HS-5 (cell line): ENCODE results near the gene PDZD2.
A peak's percentile ranks its signal among the peaks of the same experiment; 100 is the strongest.

Experiments used
- DNase-seq: peaks from one replicate; pipeline ENCODE4 v3.0.0-alpha.2; 2012; ENCODE audit warnings: low read depth

Gene PDZD2

DNA sequence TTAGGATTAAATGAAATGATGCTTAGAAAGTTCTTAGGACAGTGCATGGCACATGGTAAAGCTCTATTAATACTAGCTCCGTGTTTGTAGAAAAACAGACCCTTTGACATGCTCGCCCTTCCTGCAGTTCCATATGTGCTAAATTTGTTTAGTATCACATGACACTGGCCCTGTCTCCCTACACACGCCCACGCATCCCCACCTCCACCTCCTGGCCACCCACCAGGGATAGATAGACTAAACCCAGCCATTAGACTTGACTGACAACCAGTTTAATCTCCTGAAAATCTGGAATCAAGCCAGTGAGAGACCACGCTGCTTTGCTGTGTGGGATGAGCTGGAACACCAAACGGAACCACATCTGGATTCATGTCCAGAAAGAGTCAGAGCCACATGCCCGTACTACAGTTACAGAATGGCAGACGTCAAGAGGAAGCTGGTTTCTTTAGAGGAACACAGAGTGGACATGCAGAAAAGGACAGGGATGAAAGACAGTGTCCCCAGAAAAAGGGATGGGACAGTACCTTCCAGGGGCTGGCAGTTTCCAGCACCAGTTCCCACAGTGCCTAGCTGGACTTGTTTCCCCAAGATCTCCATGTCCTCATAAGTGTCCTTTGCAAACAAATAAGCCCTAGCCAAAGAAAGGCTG lies 186.1 kb downstream of the PDZD2 start:
- no peak for DNase-seq

DNA sequence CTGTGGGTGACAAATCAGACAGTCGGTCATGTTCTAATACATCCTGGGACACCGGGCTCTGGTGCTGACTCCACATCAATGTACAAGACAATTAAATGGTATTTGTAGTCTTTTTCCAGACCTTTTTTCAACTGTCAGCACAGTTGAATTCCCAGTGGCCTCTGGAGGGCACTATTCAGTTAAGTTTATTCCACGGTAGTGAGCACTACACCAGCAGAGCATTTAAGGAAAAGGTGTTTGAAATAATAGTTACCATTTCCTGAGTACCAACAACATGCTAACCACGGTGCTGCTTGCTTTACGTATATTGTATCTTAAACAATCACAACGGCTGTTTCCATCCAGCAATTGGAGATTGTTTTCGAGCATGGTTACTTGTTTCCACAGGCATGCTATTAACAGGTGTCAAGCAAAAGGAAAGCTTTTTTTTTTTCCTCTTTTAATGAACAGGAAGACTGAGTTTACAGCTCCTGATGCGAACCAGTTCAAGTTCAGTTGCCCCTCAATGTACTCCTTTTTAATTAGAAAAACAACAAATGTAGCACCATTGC lies 186.7 kb downstream of the PDZD2 start:
- DNase-seq = peak; percentile 50

DNA sequence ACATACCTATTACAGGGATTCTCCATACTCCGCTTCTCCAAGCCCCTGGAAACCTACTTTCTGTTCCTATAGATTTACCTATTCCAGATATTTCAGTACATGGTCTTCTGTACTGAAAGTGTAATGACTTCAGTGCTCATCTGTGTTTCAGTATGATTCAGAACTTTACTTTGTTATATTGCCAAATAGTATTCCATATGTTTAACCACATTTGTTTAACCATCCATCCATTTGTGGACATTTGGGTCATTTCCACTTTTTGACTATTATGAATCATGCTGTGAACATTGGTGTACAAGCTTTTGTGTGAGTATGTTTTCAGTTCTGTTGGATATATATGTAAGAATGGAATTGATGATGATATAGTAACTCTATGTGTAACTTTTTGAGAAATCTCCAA lies 188.9 kb downstream of the PDZD2 start:
- peak; percentile 95 for DNase-seq

DNA sequence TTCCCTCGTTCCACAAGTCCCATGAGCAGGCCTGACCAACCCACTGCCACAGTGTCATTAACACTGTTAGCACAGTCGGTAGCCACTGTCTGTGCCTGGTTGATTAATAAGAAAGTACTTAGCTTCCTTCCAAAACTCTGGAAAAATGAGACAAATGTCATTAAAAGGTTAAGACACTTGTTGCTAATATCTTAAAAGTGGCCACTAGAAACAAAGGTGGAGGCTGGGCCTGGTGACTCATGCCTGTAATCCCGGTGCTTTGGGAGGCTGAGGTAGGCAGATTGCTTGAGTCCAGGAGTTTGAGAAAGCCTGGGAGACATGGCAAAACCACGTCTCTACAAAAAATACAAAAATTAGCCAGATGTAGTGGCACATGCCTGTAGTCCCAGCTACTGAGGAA lies 194.0 kb downstream of the PDZD2 start:
- no peak for DNase-seq

DNA sequence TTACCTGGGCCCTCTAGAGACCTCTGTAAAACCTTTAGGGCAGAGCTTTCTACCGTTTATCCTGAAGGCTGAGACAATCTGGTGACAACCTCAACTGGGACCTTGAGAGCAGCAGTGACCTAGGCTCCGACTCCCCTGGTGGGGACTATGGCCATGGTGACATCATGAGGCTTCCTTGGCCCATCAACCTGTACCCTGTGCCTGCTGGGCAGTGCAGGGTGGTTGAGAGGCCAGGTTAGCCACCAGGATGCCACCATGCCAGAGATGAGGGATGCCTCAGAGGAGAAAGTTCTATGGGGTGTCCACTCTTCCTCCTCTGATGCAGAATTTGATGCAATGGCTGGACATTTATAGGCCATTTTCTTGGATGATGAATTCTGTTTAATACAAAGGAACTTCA lies 194.8 kb downstream of the PDZD2 start:
- DNase-seq = no peak

DNA sequence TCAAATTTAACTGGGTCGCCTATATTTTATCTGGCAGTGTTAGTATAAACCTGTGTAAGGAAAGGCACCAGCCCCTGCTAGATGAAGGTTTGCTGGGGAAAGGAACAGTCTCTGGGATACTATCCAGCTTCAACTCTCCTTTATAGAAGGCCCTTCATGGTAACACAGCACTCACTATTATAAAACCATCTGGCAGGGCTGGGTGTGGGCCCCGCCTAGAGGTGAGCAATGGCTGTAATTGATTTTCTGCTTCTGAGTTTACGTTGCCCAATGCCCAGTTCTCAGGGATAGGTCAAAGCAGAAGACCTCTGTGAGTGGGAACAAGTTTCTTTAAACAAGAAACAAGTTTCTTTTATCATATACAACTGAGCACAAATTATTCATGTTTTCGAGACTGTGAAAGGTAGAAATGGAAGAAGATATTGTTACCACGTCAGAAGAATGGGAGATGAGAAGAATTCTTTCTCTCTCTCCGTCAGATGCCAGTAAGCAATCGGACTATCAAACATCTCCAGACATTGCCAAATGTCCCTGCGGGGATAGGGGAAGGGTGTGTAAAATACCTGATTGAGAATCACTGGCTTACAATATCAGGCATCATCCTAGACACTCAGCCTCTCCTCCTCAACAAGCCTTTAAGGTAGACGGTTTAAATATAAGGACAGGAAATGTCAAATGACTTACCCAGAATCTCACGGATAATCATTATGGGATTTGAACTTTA lies 205.9 kb downstream of the PDZD2 start:
- no peak for DNase-seq

DNA sequence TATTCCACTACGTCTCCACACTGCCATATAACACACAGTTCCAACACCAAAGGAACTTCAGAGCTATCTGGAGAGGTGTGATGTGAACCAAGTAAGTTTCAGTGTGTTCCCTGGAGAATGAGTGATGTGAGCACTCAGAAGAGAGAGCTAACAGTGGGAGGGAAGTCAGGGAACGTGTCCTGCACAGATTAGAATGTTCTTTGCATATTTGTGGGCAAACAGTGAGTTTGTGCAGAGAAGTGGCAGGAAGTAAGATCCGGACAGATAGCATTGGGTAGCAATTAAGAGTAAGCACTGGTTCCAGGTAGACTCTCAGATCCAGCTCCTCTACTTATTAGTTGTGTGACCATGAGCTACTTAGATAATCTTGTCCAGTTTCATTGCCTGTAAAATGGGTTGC lies 206.4 kb downstream of the PDZD2 start:
- no peak for DNase-seq

DNA sequence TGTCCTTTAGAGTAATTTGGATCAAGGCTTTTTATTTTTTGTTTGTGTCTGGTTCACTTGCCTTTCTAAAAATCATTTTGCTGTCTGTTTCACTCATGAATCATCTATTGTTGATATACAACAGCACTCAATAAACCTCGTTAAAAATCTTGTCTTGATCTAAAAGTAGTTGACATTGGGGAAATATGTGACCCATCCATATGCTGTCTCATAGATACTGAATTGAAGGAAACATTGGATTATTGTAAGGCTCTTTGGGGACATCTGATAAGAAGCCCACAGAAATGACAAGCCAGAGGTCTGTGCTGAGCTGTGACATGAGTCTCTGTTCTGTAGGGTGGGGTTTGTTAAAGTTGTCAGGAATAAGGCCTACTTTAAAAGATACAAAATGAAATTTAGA lies 208.0 kb downstream of the PDZD2 start:
- DNase-seq = no peak

DNA sequence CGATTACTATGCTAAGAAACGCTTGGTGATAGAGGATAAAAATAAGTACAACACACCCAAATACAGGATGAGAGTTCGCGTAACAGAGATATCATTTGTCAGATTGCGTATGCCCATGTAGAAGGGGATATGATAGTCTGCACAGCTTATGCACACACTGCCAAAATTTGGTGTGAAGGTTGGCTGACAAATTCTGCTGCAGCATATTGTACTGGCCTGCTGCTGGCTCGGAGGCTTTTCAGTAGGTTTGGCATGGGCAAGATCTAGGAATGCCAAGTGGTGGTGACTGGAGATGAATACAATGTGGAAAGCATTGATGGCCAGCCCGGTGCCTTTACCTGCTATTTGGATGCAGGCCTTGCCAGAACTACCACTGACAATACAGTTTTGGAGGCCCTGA lies 208.4 kb downstream of the PDZD2 start:
- DNase-seq = no peak

DNA sequence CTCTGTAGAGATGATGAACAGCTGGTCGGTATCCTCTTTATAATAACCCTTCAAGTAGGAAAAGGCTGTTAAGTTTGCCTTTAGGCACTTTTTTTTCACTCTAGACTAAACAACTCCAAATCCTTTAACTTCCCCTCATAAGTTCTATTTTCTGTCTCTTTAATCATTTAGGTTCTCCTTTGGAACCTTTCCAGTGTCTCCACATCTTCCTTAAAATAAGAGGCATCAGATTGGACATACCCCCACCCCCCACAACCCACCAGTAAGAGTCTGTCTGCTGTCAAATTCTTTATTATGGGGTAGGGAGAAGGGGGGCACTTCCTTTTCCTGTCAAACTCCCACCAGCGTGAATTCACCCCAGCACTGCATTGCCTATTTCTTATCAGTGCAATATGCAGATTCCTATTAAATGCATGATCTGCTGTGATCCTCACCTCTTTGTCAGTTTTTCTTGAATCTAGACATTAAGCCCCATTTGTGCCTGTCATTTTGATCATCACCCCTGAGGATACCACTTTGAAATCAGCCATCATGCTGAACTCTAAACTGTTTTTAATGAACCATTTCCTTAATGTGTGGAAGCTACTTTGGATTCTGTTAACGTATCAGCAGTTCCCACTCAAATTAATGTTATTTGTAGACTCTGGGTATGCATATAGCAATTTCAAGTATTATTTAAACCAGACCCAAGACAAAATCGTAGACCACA lies 212.2 kb downstream of the PDZD2 start:
- no peak for DNase-seq

DNA sequence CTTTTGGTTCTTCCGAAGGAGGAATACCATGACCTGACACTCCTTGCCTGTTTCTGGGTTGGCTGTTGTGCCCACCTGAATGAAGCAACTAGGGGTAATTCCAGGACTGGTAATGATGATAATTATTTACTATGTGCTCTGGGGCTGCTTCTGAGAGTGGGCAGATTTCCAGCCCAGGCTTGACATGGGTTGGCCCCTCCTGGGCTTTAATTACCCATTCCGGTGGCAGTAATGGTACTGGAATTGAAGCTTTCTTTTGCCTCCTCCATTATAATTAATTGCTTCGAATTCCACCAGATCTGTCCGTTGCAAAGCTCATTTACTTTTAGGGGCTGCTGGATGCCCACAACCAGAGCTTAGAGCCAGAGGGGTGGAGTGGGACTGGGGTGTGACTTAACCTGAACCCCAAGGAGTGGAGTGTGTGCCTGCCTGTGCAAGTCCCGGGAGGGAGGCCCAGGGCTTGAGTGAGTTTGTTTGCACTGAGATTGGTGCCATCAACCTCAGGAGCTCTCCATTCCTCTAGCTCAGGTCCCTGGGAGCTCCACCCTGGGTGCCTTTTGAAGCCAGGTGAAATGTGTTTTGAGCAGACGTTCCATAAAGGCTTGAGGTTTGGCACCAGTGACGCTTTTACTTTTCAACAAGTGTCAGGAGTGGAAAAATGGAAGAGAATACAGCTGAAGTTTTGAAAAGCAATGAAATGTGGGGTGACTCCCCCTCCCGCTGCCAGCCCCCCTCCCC lies 214.6 kb downstream of the PDZD2 start:
- DNase-seq = no peak

DNA sequence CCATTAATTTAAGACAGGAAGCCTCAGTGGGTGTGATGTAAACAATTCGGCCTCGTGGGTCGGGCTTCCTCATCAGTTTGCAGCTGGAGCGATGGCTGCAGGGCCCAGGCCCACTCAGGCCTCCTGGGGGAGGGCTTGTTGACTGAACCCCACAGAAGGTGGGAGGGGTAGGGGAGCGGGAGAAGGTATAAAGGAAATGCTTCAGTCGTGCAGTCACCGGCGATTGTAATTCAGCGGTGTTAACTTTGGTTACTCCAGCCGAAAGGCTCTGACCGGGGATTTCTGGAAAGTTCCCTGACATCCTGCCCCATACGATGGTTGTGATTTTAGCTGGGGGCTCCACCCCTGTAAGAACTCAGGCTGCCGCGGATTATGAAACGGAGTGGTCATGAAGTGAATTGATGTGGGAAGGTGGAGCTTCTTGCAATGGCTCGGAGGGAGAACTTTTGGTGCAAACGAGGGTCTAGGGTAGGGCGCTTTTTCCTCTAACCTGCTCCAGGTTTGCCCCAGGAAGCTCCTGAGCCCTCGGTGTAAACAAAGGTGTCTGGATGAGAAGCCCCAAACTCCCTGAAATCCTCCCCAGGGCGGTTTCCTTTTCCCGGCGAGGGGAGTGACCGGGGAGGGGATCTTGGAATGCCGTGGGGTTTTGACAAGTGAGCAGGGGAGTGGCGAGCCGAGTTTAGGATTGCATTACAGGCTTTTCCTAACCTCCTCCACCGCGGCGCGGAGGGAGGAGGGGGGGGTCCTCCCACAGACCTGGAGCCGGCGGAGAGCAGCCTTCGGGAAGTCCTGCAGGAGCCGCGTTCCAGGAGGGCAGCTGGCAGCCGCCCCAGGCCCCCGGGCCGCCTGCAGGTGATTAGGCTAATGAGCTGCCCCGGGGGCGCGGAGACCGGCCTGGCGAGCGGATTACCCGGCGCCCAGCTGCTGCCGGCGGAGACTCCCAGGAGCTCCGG lies 215.5 kb downstream of the PDZD2 start:
- DNase-seq = peak; percentile 50

DNA sequence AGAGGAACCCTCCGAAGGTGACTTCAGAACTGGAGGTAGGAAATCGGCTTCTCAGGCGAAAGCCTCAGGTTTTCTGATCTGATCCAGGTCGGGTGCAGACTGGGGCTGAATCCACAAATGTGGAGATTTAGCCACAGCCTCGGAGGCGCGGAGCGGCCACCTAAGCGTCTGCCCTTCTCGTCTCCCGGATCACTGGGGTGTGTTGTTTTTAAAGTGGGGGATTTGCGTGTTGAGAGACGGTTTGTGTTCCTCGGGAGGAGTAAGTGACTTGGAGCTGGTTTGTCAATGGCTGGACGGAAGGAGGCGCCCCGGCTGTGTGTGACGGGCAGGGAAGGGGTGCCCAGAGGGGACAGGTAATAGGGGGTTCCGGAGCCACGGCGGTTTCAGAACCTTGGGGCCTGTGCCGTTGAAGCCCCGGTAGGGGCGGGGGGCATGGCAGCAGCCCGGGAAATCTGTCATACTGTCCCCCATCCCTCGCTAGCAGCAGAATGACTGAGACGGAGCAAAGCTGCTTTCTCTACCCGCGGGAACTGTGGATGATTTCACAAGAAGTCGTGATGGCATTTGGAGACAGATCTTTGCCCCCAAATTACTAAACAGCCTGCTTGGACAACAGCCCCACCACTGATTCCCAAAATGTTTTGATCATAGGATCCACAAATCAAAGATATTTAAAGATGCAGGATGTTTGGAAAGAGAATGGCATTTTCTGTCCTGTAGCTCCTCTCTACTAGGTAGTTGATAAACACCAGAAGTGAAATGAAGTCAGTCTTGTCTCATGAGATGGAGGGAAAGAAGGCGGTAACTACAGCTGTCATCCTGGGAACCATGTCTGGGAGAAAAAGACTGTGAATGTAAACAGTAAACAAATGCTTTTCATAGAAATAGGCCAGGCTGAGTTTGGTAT lies 216.5 kb downstream of the PDZD2 start:
- DNase-seq = no peak

DNA sequence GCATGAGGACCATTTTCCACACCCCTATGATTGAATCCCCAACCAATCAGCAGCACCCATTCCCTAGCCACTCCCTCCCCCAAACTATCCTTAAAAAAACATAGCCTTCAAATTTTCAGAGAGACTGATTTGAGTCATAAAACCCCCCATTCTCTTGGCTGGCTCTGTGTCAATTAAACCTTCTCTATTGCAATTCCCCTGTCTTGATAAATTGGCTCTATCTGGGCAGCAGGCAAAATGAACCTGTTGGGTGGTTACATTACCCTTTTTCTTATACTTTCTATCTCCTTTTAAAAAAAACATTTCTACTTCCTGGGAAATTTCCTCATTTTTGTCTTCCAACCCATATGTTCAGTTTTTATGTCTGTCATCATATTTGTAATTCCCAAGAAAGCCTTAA lies 220.2 kb downstream of the PDZD2 start:
- DNase-seq = no peak

DNA sequence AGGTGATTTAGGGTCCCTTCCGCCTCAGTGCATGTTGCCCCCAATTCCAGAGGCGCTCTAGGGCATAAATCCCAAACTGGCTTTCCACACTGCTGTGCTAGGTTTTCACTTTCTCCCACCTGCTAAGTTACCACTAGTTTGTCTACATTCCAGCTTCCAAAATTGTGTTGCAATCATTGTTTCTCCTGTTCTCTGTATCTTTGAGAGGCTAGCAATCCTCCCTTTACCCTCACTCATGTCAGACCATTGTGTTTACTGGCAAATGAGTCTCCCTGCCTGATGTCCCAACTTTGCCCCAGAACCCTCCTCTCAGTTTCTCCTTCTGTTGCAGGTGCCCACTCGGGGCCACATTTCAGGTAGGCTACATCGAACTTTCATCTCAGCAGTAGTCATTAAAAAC lies 221.3 kb downstream of the PDZD2 start:
- no peak for DNase-seq

DNA sequence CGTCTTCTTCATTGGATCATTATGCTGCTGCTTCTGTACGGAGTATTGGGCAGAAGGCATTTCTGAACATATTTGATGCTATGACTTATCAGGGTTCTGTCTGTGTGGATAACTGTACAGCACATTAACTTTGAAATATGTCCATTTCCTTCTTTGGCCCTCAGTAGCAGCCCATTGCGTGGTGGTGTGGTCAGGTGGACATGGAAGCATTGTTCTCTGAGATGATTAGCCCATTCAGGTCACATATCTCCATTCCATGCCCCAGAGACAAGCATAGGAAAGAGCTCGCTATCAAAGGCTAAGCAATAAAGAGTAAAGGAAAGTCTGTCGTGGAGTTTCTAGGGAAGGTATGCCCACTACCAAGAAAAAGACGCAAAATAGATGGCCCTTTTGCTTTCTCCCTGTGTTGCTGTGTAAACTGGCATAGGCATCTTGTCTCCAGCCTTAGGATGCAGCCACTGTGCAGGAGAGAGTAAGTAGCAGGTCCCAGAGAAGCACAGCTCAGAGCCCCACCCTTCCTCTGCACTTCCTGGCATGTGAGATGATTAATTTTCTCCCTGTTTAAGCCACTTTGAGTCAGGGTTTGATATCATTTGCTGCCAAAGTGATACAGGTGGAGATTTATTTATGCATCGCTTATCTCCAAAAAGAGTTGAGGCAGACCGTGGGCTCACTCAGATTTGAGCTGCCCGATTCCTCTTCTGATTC lies 221.9 kb downstream of the PDZD2 start:
- DNase-seq = no peak

DNA sequence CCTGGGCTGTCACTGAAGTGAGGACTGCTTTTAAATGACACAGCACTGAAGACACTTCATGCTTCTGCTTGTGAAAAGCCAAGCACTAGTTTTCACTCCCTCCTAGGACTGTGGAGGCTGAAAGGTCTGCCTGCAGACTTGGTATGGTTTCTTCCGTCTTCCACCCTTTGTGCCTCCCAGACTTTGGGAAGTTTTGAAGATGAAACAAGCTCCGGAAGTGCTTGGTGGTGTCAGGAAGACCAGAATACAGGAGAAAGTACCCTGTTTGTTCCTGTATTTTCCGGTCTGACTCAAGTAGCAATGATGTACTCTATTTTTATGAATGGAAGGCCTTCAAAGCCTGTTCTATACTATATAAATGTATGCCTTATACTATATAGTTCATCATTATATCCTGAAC lies 222.7 kb downstream of the PDZD2 start:
- DNase-seq = no peak

DNA sequence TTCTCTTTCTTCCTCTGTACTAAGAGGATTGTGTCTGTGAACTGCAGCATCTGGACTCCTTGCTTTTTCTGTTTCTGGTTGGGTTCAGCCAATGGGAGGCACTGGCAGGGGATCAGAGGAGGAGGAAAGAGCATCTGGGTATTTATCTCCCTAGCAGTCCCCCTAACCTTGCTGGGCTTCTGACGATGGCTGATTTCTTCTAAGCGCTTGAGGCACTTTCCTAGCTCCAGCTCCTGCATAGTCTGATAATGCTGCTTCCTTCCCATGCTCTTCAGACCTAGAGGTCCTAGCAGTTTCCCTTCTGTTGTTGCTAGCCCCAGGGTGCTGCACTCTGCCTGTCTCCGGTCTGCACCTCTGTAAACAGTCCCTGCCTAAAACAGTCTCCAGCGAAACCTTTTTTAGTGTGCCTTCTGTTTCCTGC lies 225.1 kb downstream of the PDZD2 start:
- DNase-seq = no peak

DNA sequence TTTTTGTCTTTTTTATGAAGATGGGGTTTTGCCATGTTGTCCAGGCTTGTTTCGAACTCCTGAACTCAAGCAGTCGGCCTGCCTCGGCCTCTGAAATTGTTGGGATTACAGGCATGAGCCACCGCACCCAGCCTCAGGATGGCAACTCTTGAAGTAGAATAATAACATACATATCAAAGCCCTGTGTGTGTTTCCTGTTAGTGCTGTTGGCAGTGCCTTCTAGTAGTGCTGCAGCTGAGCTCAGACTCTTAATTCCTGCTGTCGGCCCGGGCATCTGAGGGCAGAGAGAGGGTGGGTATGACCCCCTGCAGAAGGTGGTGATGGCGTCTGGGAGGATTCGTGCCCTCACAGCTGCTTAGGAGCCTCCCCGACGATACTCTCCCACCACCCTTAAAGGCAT lies 227.2 kb downstream of the PDZD2 start:
- no peak for DNase-seq

DNA sequence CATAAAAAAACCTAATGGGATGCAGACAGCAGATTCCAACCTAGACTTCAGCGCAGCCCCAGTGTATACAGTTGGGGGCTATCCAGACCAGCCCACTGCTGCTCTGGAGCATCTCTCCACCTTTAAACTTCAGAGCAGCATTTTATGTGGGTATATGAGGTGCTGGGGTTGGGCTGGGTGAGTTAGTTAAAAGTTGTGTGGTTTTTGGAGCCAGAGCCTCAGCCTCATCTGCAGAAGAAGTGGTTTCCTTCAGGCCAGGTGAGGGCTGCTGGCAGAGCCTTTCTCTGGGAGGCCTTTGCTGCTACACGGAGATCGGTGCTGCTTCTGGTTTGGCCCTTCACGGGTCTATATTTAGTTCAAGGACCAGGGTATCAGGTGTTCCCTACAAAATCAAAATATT lies 228.3 kb downstream of the PDZD2 start:
- no peak for DNase-seq
